B cell (primary cell): ENCODE data around the gene KCNT2. TPM values are rescaled to one million over a fixed set of nuclear protein-coding genes. Genes with fewer than 3 reads are reported as not detected.

Source experiments
- ATAC-seq: fragments of 200-7000 bp; cut with Tn5 transposase; one replicate; pipeline ENCODE4 v1.10.0; 2021; ENCODE audit warnings: low read depth, mild to moderate bottlenecking, moderate number of reproducible peaks, moderate library complexity
- CTCF ChIA-PET: fragments of 350-600 bp; sonication (Branson Sonifier 250); formaldehyde crosslinking; loops from one replicate; lab custom pipeline; 2021; ENCODE audit warnings: antibody characterized with exemption, inconsistent platforms; lab: Charles Lee
- POLR2A ChIA-PET: fragments of 350-600 bp; sonication (Branson Sonifier 250); formaldehyde crosslinking; loops from one replicate; lab custom pipeline; 2021; ENCODE audit warnings: antibody characterized with exemption; lab: Charles Lee
- DNase-seq: peaks from one replicate; pipeline ENCODE4 v3.0.0; 2013
- H2AFZ ChIP-seq: 2 replicates; pipeline ENCODE4 v1.6.1; 2012; ENCODE audit warnings: mild to moderate bottlenecking, low read depth, low read length; ENCODE audit not compliant: insufficient read depth, poor library complexity, severe bottlenecking
- H3K27ac ChIP-seq, 2 donors: 1 replicate in 1 of 2; 2 replicates in 1 of 2; pipeline ENCODE4 v1.5.1; 2012 to 2013; ENCODE audit warnings: low read length in 2 of 2, mild to moderate bottlenecking in 2 of 2, moderate library complexity in 1 of 2
- H3K27me3 ChIP-seq, 4 experiments: fragments of 200-600 bp in 1 of 4; sonication (generic) in 1 of 4; replicated peaks in 1 of 4; 1 replicate in 2 of 4; 2 replicates in 2 of 4; pipeline versions ENCODE4 v1.6.1 to v1.7.0; 2013 to 2016; ENCODE audit warnings: low read length in 3 of 4, mild to moderate bottlenecking in 2 of 4, mixed read lengths in 1 of 4, moderate library complexity in 1 of 4; ENCODE audit not compliant: insufficient read depth in 4 of 4, control insufficient read depth in 3 of 4; ENCODE audit errors: control extremely low read depth in 1 of 4
- H3K36me3 ChIP-seq, 2 experiments: replicated peaks in 1 of 2; 1 replicate in 1 of 2; 2 replicates in 1 of 2; pipeline versions ENCODE4 v1.6.1 to v1.7.1; 2013; ENCODE audit warnings: low read length in 1 of 2; ENCODE audit not compliant: insufficient read depth in 2 of 2, control insufficient read depth in 1 of 2; ENCODE audit errors: control extremely low read depth in 1 of 2, extremely low read depth in 1 of 2
- H3K4me1 ChIP-seq, 2 donors: fragments of 200-600 bp in 1 of 2; sonication (generic) in 1 of 2; 1 replicate in 1 of 2; 2 replicates in 1 of 2; pipeline versions ENCODE4 v1.5.1 to v1.6.1; 2013 to 2017; ENCODE audit warnings: low read length in 2 of 2; ENCODE audit not compliant: control insufficient read depth in 2 of 2, insufficient read depth in 2 of 2
- H3K4me2 ChIP-seq: replicated peaks from 2 replicates; pipeline ENCODE3; 2012; ENCODE audit warnings: mild to moderate bottlenecking, low read depth, low read length; ENCODE audit not compliant: poor library complexity, severe bottlenecking
- H3K4me3 ChIP-seq, 5 experiments: fragments of 200-600 bp in 1 of 5; sonication (generic) in 1 of 5; 1 replicate in 3 of 5; 2 replicates in 2 of 5; pipeline versions ENCODE4 v1.5.1 to v1.7.0; 2011 to 2016; ENCODE audit warnings: low read length in 4 of 5, mild to moderate bottlenecking in 4 of 5, low read depth in 2 of 5, control low read depth in 1 of 5, moderate library complexity in 1 of 5; ENCODE audit not compliant: insufficient read depth in 1 of 5; ENCODE audit errors: control extremely low read depth in 1 of 5, extremely low read depth in 1 of 5
- H3K79me2 ChIP-seq: fragments of 200-600 bp; sonication (generic); one replicate; pipeline ENCODE4 v1.6.0; 2016; ENCODE audit warnings: low read length; ENCODE audit not compliant: control insufficient read depth, insufficient read depth
- H3K9ac ChIP-seq: fragments of 200-600 bp; sonication (generic); 2 replicates; pipeline ENCODE4 v1.6.1; 2017; ENCODE audit warnings: mild to moderate bottlenecking, low read length, moderate library complexity
- H3K9me3 ChIP-seq, 3 donors: one replicate each; pipeline versions ENCODE4 v1.6.1 to v1.7.1; 2013; ENCODE audit warnings: low read length in 2 of 3; ENCODE audit not compliant: control insufficient read depth in 2 of 3, insufficient read depth in 1 of 3; ENCODE audit errors: control extremely low read depth in 1 of 3
- H4K20me1 ChIP-seq: 2 replicates; pipeline ENCODE4 v1.6.0; 2012; ENCODE audit warnings: mild to moderate bottlenecking, low read length; ENCODE audit not compliant: insufficient read depth, control insufficient read depth, poor library complexity, severe bottlenecking
- H3K27ac Mint-ChIP-seq: one replicate; pipeline ENCODE4 v1.8.0; 2021; ENCODE audit warnings: mixed read lengths
- H3K27me3 Mint-ChIP-seq: one replicate; pipeline ENCODE4 v1.8.0; 2021; ENCODE audit warnings: mixed read lengths
- H3K4me1 Mint-ChIP-seq: one replicate; pipeline ENCODE4 v1.8.0; 2021; ENCODE audit warnings: mixed read lengths
- H3K4me3 Mint-ChIP-seq: one replicate; pipeline ENCODE4 v1.8.0; 2021; ENCODE audit warnings: mixed read lengths
- H3K9me3 Mint-ChIP-seq: one replicate; pipeline ENCODE4 v1.8.0; 2022; ENCODE audit warnings: mixed read lengths; ENCODE audit not compliant: insufficient read depth
- CTCF ChIP-seq: fragments of 200-600 bp; IDR thresholded peaks from one replicate; pipeline ENCODE4 v1.8.0; 2022; ENCODE audit warnings: antibody characterized with exemption, mild to moderate bottlenecking
- EZH2 ChIP-seq: IDR thresholded peaks from 2 replicates; pipeline ENCODE4 v1.6.1; 2012; ENCODE audit warnings: borderline replicate concordance, low read depth, mild to moderate bottlenecking, moderate library complexity, low read length; ENCODE audit not compliant: insufficient read depth, poor library complexity, severe bottlenecking
- WGBS: methylation state at CpG from one replicate; pipeline ENCODE4 v1.1.5; 2013; ENCODE audit warnings: missing lambda C conversion rate; ENCODE audit not compliant: insufficient coverage; 5-methylcytosine and 5-hydroxymethylcytosine counted together
- intact Hi-C: fragments of 100-400 bp; cut with micrococcal nuclease; formaldehyde crosslinking; loops from one replicate; pipeline ENCODE4 v1.10.0; 2022
- polyA plus RNA-seq: library from polyadenylated mRNA; depleted of rRNA; stranded (reverse); fragments of >200 nt; gene quantifications from 2 replicates; pipeline ENCODE4 v1.2.3, GENCODE V29; 2012
- total RNA-seq, 2 donors: library from RNA; stranded (reverse); fragments of 120-200 nt in 1 of 2; gene quantifications; 1 replicate in 1 of 2; 2 replicates in 1 of 2; pipeline versions ENCODE4 v1.2.3 to v1.2.4, GENCODE V29; 2013 to 2022

Gene KCNT2
- total and polyA plus RNA-seq, 2 donors (not counting 1 experiment from before 2014, with no cell fraction given), result not detected

- TF ChIP-seq CTCF, result no peak
- no peak for TF ChIP-seq EZH2
- Histone ChIP-seq H3K27me3 (no peaks in the 10 kb centered on the region), H3K9me3 (no peaks in the 10 kb centered on the region), H3K27ac (no peak overlapping the region), H3K4me2 (no peak overlapping the region), H4K20me1 (no peaks in the 10 kb centered on the region), H3K4me3 (no peak overlapping the region), H3K79me2 (no peaks in the 10 kb centered on the region), H3K4me1 (no peaks in the 10 kb centered on the region), H3K36me3 (no peaks in the 10 kb centered on the region), H3K9ac (no peak overlapping the region), H2AFZ (no peak overlapping the region)
- Mint-ChIP-seq H3K27me3 (no peaks in the 10 kb centered on the region), H3K4me3 (no peak overlapping the region), H3K4me1 (no peaks in the 10 kb centered on the region), H3K27ac (no peak overlapping the region), H3K9me3 (no peaks in the 10 kb centered on the region)
- no CpG with 5 or more reads among the region's 3 CpGs for WGBS
- intact Hi-C loops, result no loop called here
- DNase-seq (no peak), ATAC-seq (no peak)
- CTCF ChIA-PET, result no interaction called here
- POLR2A ChIA-PET, result no interaction called here
Observed at GRCh38 chr1:196461521-196461920, 146.7 kb downstream of the KCNT2 start.

GRCh38 chr1:196459383-196459782 is 148.9 kb downstream of the KCNT2 start:
- Histone ChIP-seq H3K36me3 (no peaks in the 10 kb centered on the region), H3K9ac (no peak overlapping the region), H3K79me2 (no peaks in the 10 kb centered on the region), H3K4me3 (no peak overlapping the region), H3K27ac (no peak overlapping the region), H3K4me1 (no peaks in the 10 kb centered on the region), H2AFZ (no peak overlapping the region), H3K4me2 (no peak overlapping the region), H4K20me1 (no peaks in the 10 kb centered on the region), H3K27me3 (no peaks in the 10 kb centered on the region), H3K9me3 (no peaks in the 10 kb centered on the region)
- intact Hi-C loops, result no loop called here
- DNase-seq, result no peak
- CTCF ChIA-PET, result no interaction called here
- Mint-ChIP-seq H3K4me3 (no peak overlapping the region), H3K27me3 (no peaks in the 10 kb centered on the region), H3K4me1 (no peaks in the 10 kb centered on the region), H3K27ac (no peak overlapping the region), H3K9me3 (peaks cover 1% of the 10 kb centered on the region)
- no peak for ATAC-seq
- TF ChIP-seq EZH2 (no peak), CTCF (no peak)
- 89% methylated on average over 1 of the region's 1 CpG for WGBS
- POLR2A ChIA-PET, result no interaction called here
